Activated CD4-positive, alpha-beta T cell treated with anti-CD3 and anti-CD28 coated beads for 24 hours (primary cell): Measurements from ENCODE around the gene C1QTNF5.

ENCODE experiments used
- DNase-seq, 2 donors: peaks; one replicate each; pipeline ENCODE4 v3.0.0-alpha.2; 2020; ENCODE audit warnings: low read depth in 2 of 2

The C1QTNF5 gene

GRCh38 chr11:119373059-119373920 is 32.6 kb upstream of the C1QTNF5 start:
- no peak for DNase-seq

GRCh38 chr11:119372260-119373058 is 31.8 kb upstream of the C1QTNF5 start:
- no peak for DNase-seq

- no peak for DNase-seq
Observed at GRCh38 chr11:119371778-119372182, 31.1 kb upstream of the C1QTNF5 start.

- no peak for DNase-seq
Observed at GRCh38 chr11:119371067-119371601, 30.5 kb upstream of the C1QTNF5 start.

GRCh38 chr11:119370486-119371046 is 29.9 kb upstream of the C1QTNF5 start:
- DNase-seq, result no peak

- DNase-seq, result no peak
Observed at GRCh38 chr11:119369132-119369925, 28.6 kb upstream of the C1QTNF5 start.

- DNase-seq, result no peak
Observed at GRCh38 chr11:119368121-119369034, 27.7 kb upstream of the C1QTNF5 start.

- no peak for DNase-seq
Observed at GRCh38 chr11:119367661-119368120, 27.0 kb upstream of the C1QTNF5 start.

- DNase-seq, result no peak
Observed at GRCh38 chr11:119366690-119367620, 26.3 kb upstream of the C1QTNF5 start.

- DNase-seq, result no peak
Observed at GRCh38 chr11:119365071-119365591, 24.4 kb upstream of the C1QTNF5 start.

GRCh38 chr11:119363851-119364590 is 23.3 kb upstream of the C1QTNF5 start:
- peak in 1 of 2 donors; percentile 38 for DNase-seq

- DNase-seq, result no peak
Observed at GRCh38 chr11:119363081-119363850, 22.6 kb upstream of the C1QTNF5 start.

GRCh38 chr11:119362741-119363080 is 22.0 kb upstream of the C1QTNF5 start:
- DNase-seq, result no peak

GRCh38 chr11:119361941-119362725 is 21.4 kb upstream of the C1QTNF5 start:
- no peak for DNase-seq

GRCh38 chr11:119361056-119361787 is 20.5 kb upstream of the C1QTNF5 start:
- peak; percentile 26 to 40 for DNase-seq
